ENCODE results near the gene OOSP1.
"Not testable (repeated sequence)": the region's sequence is repeated elsewhere in the genome, so short reads cannot be mapped to it uniquely, and the experiment has no call there.

Gene OOSP1

DNA sequence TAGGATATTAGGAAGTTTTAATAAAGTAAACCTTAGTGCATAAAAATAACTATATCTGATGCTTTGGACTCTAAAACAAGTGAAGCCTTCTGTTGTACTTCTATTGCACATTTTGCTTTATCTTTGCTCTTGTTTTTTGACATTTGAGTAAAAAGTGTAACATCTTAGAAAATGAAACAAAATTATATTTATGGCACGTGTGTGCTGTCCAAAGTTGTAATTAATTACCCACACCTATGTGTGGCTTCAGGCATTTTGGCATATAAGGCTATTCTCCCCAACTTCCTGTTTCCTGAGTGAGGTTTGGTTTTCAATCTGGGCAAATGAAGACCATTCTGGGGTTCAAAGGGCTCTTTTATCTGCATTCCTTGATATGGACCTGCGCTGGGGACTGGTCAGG, at the start of gene OOSP1:
Gene OOSP1, plus strand, starts transcription at position 301 of the 400 bp plus-strand sequence. Its CDS starts 23 bp downstream, at position 324.
- no peak for DNase-seq (ENCODE audit: low spot score)

GRCh38 chr11:59891781-59892181, 46.5 kb upstream of the OOSP1 start:
- DNase-seq (ENCODE audit: low spot score): no peak

DNA sequence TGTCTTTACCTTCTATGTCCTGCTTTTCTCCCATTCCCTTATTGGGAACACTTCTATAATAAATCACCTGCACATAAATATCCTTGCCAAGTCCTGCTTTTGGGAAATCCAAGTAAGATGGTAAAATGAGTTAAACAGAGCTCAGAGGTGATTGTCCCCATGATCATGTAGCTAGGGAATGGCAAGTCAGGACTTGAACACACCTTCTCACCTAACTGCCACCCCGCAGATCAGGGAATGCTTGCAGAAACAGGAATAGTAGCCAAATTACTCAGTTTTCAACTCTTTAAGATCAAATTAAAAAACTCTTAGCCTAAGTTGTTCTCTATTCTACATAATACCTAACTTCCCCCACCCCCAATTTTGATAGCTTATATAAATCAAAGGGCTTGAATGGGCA, 43.6 kb upstream of the OOSP1 start:
- no peak for DNase-seq (ENCODE audit: low spot score)

DNA sequence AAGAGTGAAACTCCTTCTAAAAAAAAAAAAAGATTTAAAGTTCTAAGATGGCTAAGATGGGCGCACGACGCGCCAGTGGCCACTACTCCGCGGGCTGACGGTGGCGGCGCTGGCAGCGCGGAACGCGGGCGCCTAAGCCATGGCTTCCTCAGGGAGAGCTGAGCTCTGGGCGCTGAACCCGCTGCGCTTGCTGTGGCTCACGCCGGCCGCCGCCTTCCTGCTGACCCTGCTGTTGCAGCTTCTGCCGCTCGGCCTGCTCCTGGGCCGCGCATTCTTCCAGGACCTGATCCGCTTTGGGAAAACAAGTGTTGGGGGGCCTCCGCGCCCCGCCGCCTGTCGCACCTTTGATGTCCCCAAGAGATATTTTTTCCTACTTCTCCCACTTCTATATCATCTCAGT, 40.2 kb upstream of the OOSP1 start:
- no peak for DNase-seq (ENCODE audit: low spot score)

- DNase-seq (ENCODE audit: low spot score): no peak
Observed at GRCh38 chr11:59898650-59899049, 39.6 kb upstream of the OOSP1 start.

- no peak for DNase-seq (ENCODE audit: low spot score)
Observed at GRCh38 chr11:59899532-59899931, 38.7 kb upstream of the OOSP1 start.

GRCh38 chr11:59900366-59901126, 37.7 kb upstream of the OOSP1 start:
- DNase-seq (ENCODE audit: low spot score): no peak

GRCh38 chr11:59901306-59901705, 36.9 kb upstream of the OOSP1 start:
- peak; percentile 36 for DNase-seq (ENCODE audit: low spot score)

DNA sequence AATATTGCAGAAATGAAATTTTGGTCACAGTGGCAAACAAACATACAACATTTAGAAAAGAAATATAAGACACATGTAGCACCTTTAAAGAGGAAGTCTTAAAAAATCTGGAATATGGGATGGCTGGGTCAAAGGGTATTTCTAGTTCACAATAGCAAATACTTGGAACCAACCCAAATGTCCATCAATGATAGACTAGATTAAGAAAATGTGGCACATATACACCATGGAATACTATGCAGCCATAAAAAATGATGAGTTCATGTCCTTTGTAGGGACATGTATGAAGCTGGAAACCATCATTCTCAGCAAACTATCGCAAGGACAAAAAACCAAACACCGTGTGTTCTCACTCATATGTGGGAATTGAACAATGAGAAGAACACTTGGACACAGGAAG, 34.7 kb upstream of the OOSP1 start:
- DNase-seq (ENCODE audit: low spot score): not testable (repeated sequence)

GRCh38 chr11:59918480-59918879, 19.8 kb upstream of the OOSP1 start:
- peak; percentile 43 for DNase-seq (ENCODE audit: low spot score)

- DNase-seq (ENCODE audit: low spot score): peak; percentile 53
Observed at GRCh38 chr11:59918987-59919589, 19.1 kb upstream of the OOSP1 start.

GRCh38 chr11:59923813-59924212, 14.4 kb upstream of the OOSP1 start:
- DNase-seq (ENCODE audit: low spot score): no peak

GRCh38 chr11:59931688-59932087, 6.5 kb upstream of the OOSP1 start:
- DNase-seq (ENCODE audit: low spot score): no peak

DNA sequence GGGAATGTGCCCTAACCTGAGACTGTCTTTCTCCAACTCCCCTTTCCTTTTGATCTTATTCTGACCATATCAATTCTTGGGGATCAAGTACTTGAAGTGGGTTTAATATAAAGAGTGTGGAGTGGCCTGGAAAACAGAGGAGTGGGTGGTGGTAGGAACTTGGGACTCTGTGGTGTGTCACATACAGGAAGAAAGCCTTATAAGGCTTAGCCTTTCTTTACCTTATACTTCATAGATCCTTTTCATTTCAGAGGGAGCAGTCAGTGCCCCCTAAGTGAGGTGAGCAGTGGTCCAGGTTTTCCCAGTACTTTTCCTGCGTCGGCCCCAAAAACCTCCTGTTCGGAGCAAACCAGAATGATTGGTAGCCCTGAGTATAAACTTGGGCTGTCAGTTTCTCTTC, 486 bp downstream of the OOSP1 start:
- no peak for DNase-seq (ENCODE audit: low spot score)

GRCh38 chr11:59939482-59939881, 1.2 kb downstream of the OOSP1 start:
- no peak for DNase-seq (ENCODE audit: low spot score)

DNA sequence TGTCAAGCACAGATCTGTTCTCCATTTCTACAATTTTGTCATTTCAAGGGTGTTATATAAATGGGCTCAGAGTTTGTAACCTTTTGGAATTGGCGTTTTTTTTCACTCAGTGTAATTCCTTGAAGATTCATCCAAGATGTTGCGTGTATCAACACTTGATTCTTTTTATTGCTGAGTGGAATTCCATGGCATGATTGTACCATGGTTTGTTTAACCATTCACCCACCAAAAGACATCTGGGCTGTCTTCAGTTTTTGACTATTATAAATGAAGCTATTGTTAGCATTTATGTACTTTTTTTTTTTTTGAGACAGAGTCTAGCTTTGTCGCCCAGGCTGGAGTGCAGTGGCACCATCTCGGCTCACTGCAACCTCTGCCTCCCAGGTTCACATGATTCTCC, 2.9 kb downstream of the OOSP1 start:
- DNase-seq (ENCODE audit: low spot score): no peak

- no peak for DNase-seq (ENCODE audit: low spot score)
Observed at GRCh38 chr11:59943997-59944714, 5.9 kb downstream of the OOSP1 start.

DNA sequence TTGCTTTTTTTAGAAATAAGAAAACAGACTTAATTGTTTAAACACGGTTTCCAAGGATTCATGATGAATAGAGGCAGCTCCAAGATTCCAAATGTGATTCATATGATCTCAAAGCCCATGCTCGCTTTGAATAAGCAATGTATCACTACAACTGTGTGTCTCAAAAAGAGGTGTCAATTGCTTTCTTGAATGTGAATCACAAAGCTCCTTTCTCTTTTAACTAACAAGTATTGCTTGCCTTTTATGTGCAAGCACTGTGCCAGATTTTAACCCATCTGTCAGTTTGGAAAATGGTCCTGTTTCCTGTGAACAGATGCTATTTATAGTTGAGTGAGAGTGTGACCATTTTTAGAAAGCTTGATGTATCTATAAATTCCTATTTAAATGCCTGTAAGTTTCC, 6.5 kb downstream of the OOSP1 start:
- DNase-seq (ENCODE audit: low spot score): no peak

DNA sequence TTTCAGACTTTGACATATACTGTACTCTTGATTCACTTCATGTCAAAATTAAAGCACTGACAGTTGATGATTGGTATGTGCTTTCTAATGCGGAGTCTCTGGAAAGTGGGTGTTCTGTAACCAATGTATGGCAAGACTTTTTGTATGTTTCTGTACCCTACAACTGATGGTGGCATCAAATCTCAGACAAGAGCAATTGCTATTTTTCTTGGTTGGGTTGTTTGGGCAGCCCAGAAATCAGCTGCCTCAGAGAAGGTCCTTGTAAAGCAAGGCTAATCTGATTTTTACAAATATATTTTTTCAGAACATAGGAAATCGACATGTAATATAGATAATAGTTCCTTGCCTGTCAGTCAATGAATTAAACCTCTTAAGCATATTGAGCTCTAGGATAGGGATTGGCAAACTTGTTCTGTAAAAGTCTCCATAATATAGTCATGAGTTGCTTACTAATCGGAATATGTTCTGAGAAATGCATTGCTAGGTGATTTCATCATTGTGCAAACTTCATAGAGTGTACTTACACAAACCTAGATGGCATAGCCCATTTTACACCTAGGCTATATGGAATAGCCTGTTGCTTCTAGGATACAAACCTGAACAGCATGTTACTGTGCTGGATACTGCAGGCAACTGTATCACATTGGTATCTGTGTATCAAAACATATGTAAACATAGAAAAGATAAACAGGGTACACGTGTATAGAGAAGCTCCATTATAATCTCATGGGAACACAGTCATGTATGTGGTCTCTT, 15.4 kb downstream of the OOSP1 start:
- DNase-seq (ENCODE audit: low spot score): no peak

DNA sequence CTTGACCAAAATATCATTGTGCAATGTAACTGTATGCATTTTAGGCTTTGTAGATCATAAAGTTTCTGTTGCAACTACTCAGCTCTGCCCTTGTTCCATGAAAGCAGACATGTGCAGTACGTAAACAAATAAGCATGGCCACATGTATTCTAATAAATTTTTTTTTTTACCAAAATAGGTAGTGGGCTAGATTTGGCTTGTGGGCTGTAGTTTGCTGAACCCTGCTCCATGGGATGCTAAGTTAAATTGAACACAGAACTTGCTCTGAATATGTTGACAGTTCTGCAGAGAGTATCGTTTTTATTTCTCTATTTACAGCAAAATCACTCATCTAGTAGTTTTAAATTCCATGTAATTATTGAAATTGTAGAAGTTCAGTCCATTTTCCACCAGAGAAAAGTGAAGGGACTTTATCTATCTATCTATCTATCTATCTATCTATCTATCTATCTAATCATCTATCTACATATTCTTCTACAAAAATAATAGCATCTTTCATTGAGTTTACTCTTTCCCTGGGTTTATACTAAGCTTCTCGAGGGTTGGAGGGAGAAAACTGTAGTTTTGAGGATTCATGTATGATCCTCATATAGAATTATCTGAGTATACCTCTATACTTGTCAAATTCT, 16.1 kb downstream of the OOSP1 start:
- no peak for DNase-seq (ENCODE audit: low spot score)

DNA sequence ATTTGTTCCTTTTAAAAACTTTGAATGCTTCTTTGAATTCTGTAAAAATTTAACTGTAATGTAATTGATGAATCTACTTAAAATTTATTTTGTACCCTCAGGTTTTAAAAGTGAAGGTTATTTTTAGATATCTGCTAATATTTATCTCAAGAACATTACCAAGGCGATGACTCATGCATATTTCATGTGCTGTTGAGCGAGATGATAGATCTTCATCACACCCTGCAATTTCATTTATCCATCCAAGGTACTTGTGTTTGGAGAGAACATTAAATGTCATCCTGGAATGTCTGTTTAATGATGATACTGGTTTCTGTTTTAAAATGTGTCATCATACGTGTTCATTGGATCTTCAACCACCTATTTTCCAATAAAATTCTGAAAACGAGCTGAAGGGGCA, 18.9 kb downstream of the OOSP1 start:
- no peak for DNase-seq (ENCODE audit: low spot score)
